ENCODE data around the gene PAH. TPM values are rescaled to one million over a fixed set of nuclear protein-coding genes. Genes with fewer than 3 reads are reported as not detected.

The PAH gene
- total and polyA plus RNA-seq, 10 of the 15 experiments (the other 5 are each of a cell fraction or from before 2014, with no cell fraction given) = 0.20 to 4.8 (median 0.55) TPM; not detected in 1

- TF ChIP-seq BHLHE40 (IDR thresholded peaks at IDR 0.05; ENCODE audit: borderline replicate concordance in 1 of 2, low read depth in 2 of 2, low read length in 1 of 2) (peak; percentile 35 to 58; a peak in 2 of 4 replicates), ESRRA (IDR thresholded peaks at IDR 0.05; ENCODE audit: low read length) (no peak), YBX1 (IDR thresholded peaks at IDR 0.05) (no peak)
- TF ChIP-seq, protein P1, sequence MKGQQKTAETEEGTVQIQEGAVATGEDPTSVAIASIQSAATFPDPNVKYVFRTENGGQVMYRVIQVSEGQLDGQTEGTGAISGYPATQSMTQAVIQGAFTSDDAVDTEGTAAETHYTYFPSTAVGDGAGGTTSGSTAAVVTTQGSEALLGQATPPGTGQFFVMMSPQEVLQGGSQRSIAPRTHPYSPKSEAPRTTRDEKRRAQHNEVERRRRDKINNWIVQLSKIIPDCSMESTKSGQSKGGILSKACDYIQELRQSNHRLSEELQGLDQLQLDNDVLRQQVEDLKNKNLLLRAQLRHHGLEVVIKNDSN (IDR thresholded peaks at IDR 0.05; ENCODE audit: borderline replicate concordance, extremely low read length, insufficient read depth, low read depth, low read length) = peak; percentile 22
These were observed at the start of gene PAH (continued) for GRCh38 chr12:102917026-102917787.

DNA sequence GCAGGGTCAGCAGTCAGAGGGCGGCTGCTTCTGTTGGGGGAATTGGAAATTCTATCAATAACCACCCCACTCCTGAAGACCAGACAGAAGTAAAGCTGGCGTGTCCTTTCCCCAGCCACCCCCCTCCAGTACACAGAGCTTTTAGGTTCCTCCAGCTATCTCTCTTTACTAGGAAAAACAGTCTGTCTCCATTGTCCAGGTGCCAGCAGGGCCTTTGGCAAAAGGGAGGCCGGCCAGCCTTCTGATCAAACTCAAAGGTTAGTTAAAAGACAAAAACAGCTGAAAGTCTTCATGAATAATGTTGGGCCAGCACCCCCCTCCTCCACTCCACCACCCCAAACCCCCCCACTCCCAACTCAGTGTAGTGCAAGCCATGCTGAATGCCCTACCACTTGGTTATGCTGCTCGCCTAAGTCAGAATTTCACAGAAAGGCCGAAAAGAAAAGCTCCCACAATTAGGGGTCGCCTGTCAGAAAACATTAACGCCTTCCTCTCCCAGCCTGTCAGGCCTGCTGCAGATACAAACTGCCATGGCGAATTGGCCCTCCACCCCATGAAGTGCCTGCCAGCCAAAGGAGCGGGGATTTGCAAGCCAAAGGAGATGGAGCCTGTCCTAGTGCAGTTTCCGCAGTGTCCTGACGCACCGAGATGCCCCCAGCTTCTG lies 49.3 kb upstream of the PAH start:
- Histone ChIP-seq H3K36me3 (ENCODE audit: control insufficient read depth in 2 of 2, insufficient read depth in 2 of 2, low read length in 1 of 2) (no peaks in the 10 kb centered on the region), H4K20me1 (ENCODE audit: control insufficient read depth, insufficient read depth) (no peaks in the 10 kb centered on the region), H3K79me2 (ENCODE audit: control insufficient read depth, insufficient read depth, low read length) (no peaks in the 10 kb centered on the region), H3K4me1 (ENCODE audit: control insufficient read depth, insufficient read depth, low read length) (no peaks in the 10 kb centered on the region; the same call in 1 of the 2 replicates), H3K27ac (ENCODE audit: control insufficient read depth, insufficient read depth) (no peak overlapping the region), H3K4me2 (ENCODE audit: control insufficient read depth, insufficient read depth) (no peak overlapping the region), H3K9ac (ENCODE audit: control insufficient read depth, insufficient read depth, low read length) (no peak overlapping the region), H2AFZ (ENCODE audit: control insufficient read depth, low read depth, low read length) (no peak overlapping the region), H3K27me3 (replicated peaks in 1 of 2; ENCODE audit: control insufficient read depth in 2 of 2, insufficient read depth in 2 of 2, low read length in 1 of 2) (peaks cover 0 to 14% of the 10 kb centered on the region in 2 experiments; a peak in 2 of 4 replicates), H3K4me3 (no peak overlapping the region), H3K9me3 (replicated peaks; ENCODE audit: control insufficient read depth, insufficient read depth, low read length) (peaks cover 8% of the 10 kb centered on the region)
- ATAC-seq (no peak), DNase-seq (ENCODE audit: low read depth, low spot score) (no peak), FAIRE-seq (no peak)
- intact Hi-C loops (cut with micrococcal nuclease; ENCODE audit: unreplicated experiment) (no loop called here), in situ Hi-C loops (cut with MboI) (no loop called here)
- WGBS (ENCODE audit: insufficient coverage, insufficient replicate concordance, low lambda C conversion rate, missing lambda C conversion rate) = 77% methylated on average over 12 of the region's 12 CpGs
- ChIA-PET SMC1A (ENCODE audit: uncharacterized antibody, unreplicated experiment) (interaction anchor here (0.7 to 1.1 kb wide), 3 partner anchors 16 to 26 kb away, joined by 3 to 7 read pairs (median 3); no protein-coding TSS in a partner anchor), RAD21 (ENCODE audit: unreplicated experiment) (interaction anchor here (0.6 to 1.0 kb wide), 3 partner anchors 10 to 28 kb away, joined by 3 read pairs; no protein-coding TSS in a partner anchor), CTCF (interaction anchor here (0.8 to 1.4 kb wide), 5 partner anchors 10 to 83 kb away, joined by 3 to 6 read pairs (median 5); no protein-coding TSS in a partner anchor), POLR2A (interaction anchor here (0.6 to 1.4 kb wide), 3 partner anchors 10 to 71 kb away, joined by 3 to 6 read pairs (median 4); no protein-coding TSS in a partner anchor)
- BruUV-seq (replicated peaks) = no TSS peak
- TF ChIP-seq FOXK2 (IDR thresholded peaks at IDR 0.05) (no peak), NFYB (IDR thresholded peaks at IDR 0.05; ENCODE audit: insufficient read depth, low read depth, low read length) (no peak), RBBP5 (conservative IDR thresholded peaks at IDR 0.05) (no peak), RAD21 (IDR thresholded peaks at IDR 0.05; ENCODE audit: insufficient read depth, low read depth, low read length) (no peak), NKRF (conservative IDR thresholded peaks at IDR 0.05) (no peak), ZZZ3 (IDR thresholded peaks at IDR 0.05; ENCODE audit: control insufficient read depth, insufficient read length, low read depth) (no peak), EED (IDR thresholded peaks at IDR 0.05; ENCODE audit: low read depth) (no peak), PAX8 (IDR thresholded peaks at IDR 0.05) (no peak)
- TF ChIP-seq, protein P2, sequence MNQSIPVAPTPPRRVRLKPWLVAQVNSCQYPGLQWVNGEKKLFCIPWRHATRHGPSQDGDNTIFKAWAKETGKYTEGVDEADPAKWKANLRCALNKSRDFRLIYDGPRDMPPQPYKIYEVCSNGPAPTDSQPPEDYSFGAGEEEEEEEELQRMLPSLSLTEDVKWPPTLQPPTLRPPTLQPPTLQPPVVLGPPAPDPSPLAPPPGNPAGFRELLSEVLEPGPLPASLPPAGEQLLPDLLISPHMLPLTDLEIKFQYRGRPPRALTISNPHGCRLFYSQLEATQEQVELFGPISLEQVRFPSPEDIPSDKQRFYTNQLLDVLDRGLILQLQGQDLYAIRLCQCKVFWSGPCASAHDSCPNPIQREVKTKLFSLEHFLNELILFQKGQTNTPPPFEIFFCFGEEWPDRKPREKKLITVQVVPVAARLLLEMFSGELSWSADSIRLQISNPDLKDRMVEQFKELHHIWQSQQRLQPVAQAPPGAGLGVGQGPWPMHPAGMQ (IDR thresholded peaks at IDR 0.05; ENCODE audit: borderline replicate concordance) = no peak
- TF ChIP-seq, protein P3, sequence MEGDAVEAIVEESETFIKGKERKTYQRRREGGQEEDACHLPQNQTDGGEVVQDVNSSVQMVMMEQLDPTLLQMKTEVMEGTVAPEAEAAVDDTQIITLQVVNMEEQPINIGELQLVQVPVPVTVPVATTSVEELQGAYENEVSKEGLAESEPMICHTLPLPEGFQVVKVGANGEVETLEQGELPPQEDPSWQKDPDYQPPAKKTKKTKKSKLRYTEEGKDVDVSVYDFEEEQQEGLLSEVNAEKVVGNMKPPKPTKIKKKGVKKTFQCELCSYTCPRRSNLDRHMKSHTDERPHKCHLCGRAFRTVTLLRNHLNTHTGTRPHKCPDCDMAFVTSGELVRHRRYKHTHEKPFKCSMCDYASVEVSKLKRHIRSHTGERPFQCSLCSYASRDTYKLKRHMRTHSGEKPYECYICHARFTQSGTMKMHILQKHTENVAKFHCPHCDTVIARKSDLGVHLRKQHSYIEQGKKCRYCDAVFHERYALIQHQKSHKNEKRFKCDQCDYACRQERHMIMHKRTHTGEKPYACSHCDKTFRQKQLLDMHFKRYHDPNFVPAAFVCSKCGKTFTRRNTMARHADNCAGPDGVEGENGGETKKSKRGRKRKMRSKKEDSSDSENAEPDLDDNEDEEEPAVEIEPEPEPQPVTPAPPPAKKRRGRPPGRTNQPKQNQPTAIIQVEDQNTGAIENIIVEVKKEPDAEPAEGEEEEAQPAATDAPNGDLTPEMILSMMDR (IDR thresholded peaks at IDR 0.05 in 2 of 3, conservative IDR thresholded peaks at IDR 0.05 in 1 of 3; ENCODE audit: control insufficient read depth in 2 of 3, extremely low read depth in 1 of 3, insufficient read depth in 1 of 3, low read depth in 3 of 3, low read length in 3 of 3) = no peak

All from GM12878 (cell line).